Stimulated activated CD4-positive, alpha-beta T cell treated with anti-CD3 and anti-CD28 coated beads, Interleukin-15, amount 100 ng/mL, for 1 hour (primary cell): ENCODE measurements around the gene RBM10.
A peak's percentile ranks its signal among the peaks of the same experiment; 100 is the strongest.

ENCODE experiments used
- DNase-seq, 2 donors: peaks; one replicate each; pipeline ENCODE4 v3.0.0-alpha.2; 2020; ENCODE audit warnings: low read depth in 1 of 2, low spot score in 1 of 2

The RBM10 gene

DNA sequence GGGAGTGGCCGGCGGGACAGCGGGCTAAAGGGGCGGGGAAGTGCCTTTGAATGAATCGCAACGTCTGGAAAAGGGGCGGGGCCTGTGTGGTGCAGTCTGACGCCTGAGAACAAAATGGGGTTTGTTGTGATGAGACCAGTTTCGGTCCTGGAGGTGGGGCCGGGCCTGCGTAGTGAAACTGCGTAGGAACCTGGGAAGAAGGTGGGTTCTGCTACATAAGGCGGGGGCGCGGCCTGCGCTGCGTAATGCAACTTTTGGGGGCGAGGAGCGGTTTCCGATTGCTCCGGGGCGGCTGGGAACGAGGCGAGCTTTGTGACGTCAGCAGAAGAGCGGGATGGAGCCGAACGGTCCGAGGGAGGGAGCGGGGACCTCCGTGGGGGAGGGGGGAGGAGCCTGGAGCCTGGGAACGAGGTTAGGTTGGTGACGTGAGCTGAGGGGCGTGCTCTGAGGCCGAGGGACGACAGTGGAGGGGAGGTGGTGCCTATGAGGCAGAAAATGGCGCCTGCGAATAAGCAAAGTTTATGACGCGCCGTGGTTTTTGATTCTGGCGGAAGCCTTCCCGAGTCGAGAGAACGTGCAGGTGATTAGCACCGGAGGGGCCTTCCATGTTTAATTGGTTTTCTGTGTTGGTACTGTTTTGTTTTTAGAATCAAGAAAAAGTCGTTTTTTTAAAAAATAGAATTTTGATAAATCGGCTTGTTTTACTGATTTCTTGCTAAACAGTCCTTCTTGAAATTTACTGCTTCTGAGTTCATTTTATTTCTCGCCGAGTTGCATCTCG lies 88.5 kb downstream of the RBM10 start:
- DNase-seq = peak; percentile 77 to 85

DNA sequence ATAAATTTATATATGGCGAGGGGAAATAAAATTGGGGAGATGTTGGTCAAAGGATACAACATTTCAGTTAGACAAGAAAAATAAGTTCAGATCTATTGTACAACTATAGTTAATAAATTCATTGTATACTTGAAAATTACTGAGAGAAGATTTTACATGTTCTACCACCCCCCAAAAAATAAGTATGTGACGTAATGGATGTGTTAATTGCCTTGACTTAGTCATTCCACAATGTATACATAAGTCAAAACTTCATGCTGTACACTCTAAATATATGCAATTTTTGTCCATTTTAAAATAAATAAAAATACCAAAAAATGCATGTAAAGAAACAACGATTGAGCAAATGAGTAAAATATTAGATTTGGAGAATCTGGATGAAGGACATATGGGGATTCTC lies 89.6 kb downstream of the RBM10 start:
- DNase-seq = no peak

DNA sequence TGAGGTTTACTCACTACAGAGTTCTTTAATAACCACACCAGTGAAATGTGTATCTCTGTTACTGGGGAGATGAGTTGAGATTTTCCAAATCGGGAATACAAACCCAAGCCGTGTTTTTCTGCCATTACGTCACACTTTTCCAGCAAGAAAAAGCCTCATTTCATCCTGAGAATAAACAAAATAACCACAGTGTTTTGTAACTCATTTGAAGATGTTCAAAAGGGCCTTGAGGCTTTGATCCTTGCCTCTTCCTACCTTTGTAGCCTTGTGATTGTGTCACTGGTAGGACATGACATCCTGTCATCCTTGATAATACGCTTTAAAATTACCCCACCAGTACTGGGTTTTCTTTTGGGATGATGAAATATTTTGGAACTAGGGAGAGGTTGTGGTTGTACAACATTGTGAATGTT lies 90.7 kb downstream of the RBM10 start:
- no peak for DNase-seq
